ENCODE data around the gene DUSP8.

The DUSP8 gene

DNA sequence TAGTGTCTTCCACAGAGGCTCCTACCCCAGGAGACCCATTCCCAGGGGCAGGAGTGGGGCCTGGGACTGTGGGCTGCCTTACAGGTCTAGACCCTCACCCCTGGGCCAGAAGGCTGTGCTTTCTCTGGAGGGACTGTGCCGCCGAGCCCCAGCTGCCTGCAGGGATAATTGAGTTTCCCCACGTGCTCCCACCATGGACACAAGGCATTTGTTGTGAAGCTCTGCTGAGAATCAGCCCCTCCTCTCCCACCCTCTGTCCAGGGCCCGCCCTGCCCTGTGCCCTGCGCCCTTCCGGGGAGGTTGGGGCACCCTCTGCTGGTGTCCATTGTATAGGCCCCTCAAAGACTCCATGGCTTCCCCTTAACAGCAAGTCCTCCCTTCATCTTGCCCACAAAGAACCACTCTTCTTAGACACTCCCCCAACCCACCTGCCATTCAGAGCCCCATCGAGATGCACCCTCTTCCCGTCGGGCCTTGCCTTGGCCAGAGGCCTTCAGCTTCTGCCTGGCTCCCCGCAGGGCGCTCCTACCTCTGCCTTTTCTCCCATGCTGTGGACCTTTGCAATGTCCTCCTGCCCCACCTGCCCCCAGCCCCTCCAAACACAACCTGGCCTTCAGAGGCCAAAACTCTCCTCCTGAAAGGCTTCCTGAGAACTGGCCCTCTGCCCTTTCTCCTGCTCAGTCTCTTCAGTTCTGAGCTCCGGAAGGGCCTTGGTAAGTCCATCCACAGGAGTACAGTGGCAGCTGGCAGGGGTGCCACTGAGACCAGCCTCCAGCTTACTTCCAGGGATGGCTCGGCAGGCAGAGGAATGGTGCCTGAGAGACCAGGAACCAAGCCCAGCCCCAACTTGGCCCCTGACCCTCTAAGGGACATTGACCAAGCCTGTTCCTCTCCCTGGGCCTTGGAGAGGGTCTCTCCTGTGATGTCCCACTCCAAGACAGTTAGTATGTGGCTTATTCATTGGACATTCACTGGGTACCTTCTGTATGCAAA lies 22.4 kb downstream of the DUSP8 start:
- peak; percentile 63 for DNase-seq

DNA sequence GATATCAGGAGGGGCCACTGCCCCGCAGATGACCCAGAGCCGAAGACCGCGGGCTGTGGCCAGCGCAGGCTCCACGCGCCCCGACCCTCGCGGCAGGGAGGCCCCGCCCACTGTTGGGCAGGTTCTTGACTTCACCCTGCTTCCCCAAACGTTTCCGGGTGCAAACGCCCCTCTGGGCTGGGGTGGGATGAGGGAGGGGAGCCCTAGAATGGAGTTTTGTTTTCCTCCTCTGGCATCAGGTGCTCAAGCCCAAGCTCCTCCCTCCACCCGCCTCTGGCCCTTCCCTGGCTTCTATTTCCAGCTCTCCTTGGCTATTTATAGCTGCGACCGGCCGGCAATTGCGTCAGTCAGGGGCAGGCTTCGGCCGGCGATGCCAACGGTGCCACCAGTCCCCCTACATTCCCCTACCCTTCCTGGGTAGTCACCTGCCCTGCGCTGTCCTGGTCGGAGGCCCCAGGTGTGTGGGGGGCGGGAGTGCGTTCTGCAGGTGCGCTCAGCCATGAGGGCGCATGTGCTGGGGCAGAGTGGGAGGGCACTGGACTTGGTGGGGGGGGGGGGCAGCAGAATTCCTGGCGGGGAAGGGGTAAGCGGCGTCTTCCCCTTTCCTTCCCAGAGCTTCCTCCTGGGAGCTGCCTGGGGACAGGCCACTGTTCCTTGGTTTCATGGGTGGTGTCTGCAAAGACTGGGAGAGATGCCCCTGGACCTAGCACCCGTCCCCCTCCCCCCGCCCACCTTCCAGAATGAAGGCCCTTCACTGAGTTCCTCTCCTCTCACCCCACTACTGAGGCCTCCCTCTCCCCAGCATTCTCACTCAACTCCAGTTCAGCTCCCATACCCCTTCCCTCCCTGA lies 23.6 kb downstream of the DUSP8 start:
- DNase-seq: peak; percentile 32

DNA sequence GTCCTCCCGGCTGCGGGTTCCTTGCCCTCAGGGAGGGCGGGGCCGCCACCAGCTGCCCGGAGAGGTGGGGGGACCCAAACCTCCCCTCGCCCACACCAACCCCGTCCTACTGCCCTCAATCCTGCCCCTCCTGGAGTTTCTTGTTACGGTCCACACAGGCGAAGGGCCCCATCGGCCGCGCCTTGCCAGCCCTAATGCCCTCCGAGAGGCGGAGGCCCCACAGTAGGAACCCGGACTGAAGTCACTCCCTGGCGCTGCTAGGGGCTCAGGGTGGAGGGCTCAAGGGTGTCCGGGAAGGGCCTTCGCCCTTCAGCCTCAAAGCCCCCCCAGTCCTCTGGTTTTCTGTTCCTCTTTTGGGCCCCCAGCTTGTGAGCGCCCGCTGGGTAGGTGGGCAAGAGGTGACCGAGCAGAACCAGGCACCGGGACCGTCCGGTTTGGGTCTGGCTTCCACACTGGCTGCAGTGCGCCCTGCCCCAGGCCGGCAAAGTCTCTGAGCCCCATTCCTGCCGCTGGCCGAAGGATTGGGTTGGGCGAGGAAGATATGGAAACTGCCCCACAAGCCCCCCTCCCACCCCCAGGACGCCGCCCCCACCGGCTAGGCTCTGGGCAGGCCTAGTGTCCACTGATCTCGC lies 24.5 kb downstream of the DUSP8 start:
- DNase-seq: no peak

DNA sequence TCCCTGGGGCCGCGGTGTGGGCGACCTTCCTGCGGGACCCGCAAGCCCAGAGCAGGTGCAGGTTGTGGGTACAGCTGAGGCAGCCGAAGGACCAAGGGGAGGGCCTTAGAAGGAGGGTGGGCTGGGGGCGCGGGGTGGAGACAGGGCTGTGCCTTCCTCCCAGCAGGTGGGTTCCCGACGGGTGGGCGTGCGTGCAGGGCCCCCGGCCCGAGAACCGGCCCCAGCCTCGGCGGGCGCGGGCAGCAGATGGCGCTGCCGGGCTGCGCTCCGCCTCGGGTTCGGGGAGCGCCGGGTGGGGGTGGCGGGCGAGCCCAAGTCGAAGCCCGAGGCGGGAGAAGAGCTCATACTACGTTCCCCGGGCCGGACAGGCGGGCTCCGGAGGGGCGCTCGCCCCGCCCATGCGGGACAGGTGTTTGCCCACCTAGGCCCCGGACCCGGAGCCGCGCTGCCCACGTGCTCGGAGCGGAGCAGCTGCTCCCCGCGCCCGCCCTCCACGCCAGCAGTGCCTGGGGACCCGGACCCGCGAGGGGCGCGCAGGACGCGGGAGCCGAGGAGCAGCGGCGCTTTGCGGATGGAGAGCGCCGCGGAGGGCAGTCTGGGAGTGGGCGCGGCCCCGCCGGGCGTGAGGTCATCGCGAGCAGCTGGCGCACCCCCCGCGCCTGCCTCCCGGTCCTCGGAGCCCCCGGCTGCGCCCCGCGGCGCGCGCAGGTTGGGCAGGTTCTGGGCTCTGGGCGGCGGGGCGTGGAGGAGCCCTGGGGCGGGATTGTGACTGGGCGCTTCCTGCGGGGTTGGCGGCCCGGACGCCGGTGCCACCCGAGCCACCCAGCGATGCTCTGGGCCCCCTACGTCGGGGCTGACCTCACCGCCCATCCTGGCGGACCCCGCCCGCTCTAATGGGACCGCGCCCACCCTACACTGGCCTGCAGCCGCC lies 25.3 kb downstream of the DUSP8 start:
- DNase-seq: peak; percentile 42

DNA sequence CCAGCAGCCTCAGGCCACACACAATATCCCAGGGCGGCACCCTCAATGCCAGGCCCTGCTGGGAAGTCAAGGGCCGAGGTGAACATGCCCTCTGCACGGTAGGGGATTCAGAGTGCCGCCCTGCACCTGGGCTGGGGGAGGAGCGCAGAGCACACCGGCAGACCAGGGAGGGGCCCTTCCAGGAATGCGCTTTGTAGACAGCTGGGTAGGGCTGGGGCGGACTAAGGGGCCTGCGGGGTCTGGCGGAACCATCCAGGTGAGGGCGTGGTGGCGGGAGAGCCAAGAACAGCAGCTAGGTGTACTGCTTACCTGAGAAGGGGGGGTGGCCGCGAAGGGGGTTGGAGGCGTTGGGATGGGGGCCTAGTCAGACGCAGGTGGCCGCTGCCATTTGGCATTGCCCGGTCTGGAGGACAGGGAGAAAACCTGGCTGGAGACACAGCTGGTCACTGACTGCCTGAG lies 26.0 kb downstream of the DUSP8 start:
- no peak for DNase-seq

DNA sequence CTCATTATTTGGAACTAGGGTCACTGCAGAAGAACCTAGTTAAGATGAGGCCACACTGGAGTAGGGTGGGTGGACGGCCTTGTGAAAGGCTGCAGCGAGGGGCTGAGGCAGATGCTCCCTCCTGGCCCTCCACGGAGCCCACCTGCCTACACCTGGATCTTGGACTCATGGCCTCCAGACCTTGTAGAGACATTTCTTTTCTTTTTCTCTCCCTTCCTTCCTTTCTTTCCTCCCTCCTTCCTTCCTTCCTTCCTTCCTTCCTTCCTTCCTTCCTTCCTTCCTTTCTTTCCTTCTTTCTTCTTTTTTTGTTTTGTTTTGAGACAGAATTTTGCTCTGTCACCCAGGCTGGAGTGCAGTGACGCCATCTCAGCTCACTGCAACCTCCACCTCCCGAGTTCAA lies 26.6 kb downstream of the DUSP8 start:
- DNase-seq: no peak

DNA sequence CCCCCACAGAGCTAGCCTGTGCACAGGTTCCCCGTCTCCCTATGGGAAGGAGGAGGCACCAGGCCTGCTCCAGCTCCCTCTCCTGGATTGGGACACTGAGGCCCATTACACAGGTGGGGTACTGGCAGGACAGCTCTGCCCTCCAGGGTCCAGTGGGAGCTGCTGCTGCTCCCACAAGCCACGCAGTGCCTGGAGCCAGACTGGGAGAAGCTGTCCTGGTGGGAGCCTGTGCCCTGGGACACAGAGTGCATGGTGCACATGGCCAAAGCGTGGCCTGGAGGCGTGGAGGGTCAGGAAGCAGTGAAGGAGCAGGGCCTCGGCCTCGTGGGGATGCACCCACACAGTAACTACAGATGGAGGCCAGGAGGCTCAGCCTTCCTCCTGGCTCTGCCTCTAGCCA lies 27.5 kb downstream of the DUSP8 start:
- DNase-seq: no peak

DNA sequence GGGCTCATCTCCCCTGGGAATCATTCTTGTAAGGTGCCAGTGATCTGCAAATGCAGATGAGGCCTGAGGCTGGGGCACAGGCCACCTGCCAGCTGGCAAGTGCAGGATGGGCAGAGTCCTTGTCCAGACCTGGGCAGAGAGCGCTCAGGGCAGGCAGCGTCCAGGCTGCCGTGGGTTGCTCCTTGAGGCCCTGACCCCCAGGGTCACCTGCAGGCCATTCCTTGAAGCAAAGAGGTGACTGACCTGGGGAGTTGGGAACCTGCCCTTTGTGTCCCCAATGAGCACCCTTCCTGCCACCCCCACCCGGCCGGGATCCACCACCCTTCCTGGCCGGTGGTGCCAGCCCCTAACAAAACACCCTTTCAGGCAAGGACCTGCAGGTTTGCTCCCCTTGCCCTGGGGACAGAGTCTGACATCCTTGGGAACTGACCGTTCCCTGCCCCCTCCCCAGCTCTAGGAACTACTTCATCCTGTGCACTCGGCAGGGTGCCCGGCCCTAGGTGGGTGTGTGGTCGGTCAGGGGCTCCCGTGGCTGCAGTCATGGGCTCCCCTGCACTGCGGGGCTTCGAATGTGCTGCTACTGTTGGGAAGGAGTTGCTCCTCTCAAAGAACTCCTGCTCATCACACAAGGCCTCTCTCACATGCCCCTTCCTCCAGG lies 28.3 kb downstream of the DUSP8 start:
- DNase-seq: no peak

DNA sequence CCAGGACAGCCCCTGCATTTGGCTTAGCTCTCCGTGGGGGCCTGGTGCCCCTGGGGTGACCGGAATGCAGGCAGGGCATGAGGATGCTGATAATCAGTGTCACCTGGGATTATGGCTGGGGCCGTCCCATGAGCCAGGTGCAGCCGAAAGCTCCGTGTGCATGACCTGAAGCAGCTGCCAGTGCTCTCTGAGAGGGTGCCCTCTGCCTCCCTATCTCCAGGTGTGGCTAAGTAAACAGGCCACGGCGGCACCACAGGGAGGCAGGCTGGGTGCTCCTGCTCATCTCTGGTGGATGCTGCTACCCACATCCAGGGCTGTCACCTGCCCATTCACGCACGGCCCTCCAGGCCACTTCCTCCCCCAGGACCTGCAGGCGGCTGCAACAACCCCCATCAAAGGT lies 29.8 kb downstream of the DUSP8 start:
- DNase-seq: no peak

DNA sequence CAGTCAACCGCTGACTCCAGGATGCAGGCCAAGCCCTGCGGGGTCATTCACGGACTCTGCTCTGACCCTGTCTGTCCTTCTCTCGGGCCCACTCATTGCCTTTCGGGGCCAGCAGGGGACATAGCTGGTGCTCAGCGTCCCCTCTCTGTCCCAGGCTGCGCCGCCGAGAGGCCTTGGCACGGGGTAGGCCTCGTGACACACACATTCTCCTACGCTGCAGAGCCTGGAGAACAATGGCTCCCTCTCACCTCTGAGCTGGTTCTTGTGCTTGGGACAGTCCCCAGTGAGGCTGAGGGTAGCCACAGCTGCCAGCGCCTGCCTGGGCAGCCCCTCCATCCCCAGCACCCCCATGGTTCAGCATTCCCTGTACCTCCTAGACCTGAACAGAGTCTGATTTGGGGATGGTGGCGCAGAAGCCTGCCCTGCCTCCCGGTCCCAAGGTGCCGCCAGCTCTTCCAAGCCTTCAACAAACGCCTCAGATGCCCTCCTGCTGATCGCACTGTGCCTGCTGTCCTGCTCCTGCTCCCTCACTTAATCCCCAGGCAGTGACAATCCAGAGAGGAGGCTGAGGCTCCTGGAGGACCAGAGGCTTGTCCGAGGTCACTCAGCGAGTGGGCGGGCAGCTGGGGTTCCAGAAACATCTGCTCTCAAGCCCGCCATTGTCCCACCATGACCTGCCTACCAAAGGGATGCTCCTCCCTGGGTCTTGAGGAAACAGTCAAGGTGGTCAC lies 30.4 kb downstream of the DUSP8 start:
- peak; percentile 84 for DNase-seq

DNA sequence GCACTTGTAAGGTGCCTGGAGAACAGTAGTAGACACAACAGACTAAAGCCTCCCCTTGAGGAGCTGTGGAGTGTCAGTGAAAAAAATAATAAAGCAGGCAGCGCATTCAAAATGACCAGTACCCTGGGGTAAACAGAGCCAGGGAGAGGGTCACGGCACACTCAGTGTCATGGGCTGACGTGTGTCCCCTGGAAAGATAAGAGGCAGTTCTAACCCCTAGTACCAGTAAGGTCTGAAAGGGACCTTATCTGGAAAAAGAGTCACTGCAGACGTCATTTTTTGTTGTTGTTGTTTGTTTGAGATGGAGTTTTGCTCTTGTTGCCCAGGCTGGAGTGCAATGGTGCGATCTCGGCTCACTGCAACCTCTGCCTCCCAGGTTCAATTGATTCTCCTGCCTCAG lies 32.0 kb downstream of the DUSP8 start:
- no peak for DNase-seq

DNA sequence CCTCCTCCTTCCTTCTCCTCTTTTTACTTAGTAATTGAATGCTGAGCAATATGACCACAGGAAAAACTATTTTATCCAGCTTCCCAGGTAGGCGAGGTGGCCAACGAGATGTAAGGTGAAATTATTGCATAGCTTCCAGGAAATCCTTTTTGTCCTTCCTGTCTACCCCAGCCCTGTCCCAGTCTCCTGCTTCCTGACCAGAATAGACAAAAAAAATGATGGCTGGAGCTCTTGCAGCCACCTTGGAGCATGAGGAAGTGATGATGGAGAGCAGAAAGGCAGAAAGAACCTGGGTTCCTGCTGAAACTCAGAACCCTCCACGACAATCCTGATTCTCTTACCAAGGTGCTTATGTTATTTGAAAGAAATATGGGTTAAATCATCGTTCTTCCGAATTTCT lies 33.9 kb downstream of the DUSP8 start:
- no peak for DNase-seq

DNA sequence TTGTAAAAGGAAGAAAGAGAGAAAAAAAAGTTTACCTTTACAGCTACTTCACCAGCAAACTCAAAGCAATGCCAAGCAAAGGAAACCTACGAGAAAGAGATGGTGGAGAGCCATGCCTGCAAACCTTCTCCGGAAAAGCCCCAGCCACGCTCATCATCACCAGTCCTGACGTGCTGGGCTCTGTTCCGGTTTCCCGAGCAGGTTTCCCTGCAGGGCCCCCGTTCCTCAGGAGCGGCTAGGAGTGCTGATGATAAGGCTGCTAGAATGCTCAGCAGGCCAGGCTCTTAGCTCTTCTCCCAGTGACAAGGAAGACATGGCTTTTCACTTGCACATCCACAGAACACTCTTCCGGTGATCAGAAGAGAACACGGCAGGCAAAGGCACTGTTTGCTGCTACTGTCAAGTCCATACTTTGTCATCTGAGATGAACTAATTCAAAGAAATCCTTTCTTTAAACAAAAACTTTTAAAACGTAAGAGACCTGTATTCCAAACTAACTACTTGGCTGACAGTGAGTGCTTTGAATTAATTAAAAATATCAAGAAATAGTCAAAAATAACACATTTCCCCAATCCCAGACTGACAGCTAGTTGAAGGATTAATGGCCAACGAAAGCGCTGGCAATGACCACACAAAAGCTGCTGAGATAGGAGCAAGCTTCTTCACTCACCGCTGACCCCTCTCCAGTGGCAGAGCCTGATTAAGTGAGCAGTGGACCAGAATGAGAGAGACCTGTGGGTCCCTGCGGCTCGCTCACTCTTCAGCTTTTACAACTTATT lies 35.8 kb downstream of the DUSP8 start:
- no peak for DNase-seq

DNA sequence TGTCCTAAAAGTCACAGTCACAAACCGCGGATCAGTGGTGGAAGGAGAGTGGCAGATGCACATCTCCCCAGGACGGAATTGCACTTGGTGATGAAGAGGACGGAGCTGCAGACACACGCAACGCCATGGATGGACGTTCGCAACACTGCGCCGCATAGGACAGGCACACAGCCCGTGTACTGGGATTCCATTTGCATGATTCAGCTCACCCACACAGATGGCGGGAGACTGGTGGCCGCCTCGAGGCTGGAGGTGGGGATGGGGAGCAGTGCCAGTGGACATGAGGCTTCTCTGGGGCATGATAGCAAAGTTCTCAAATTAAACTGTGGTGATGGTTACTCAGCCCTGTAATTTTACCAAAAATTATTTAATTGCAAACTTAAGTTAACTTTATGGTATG lies 37.4 kb downstream of the DUSP8 start:
- no peak for DNase-seq

DNA sequence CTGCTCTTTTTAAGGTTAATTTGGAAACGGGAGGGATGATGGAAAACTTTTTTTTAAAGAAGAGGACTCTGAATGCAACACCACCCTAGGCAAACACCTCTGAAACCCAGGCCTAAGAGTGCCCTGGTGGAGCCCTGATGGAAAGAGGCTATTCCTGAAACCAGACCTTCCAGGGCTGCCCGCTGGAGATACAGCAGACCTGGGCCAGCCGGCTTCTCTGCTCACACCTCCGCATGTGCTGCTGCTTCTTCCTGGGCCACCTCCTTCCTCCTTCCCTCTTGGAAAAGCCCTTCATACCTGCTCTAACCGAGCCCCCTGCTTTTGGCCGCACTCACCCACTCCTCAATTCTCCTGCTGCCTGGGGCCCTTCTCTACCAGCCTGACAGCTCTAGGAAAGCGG lies 37.9 kb downstream of the DUSP8 start:
- DNase-seq: no peak

DNA sequence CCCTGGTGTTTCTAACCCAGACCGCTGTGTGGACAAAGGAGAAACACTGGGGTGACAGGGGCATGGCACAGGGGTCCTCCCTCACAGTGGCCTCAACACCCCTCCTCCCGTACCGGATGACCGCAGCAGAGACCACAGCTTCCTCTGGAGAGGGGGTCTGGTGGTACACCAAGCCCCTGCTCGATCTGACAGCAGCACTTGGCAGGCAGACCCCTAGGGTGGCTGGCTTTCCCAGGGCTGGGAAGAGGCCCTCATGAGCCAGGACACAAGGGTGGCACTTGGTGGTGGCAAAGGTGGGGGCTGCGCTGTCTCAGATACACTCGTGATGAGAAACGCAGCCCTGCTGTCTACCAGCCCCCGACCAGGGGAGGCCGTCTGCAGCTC lies 38.7 kb downstream of the DUSP8 start:
- no peak for DNase-seq

DNA sequence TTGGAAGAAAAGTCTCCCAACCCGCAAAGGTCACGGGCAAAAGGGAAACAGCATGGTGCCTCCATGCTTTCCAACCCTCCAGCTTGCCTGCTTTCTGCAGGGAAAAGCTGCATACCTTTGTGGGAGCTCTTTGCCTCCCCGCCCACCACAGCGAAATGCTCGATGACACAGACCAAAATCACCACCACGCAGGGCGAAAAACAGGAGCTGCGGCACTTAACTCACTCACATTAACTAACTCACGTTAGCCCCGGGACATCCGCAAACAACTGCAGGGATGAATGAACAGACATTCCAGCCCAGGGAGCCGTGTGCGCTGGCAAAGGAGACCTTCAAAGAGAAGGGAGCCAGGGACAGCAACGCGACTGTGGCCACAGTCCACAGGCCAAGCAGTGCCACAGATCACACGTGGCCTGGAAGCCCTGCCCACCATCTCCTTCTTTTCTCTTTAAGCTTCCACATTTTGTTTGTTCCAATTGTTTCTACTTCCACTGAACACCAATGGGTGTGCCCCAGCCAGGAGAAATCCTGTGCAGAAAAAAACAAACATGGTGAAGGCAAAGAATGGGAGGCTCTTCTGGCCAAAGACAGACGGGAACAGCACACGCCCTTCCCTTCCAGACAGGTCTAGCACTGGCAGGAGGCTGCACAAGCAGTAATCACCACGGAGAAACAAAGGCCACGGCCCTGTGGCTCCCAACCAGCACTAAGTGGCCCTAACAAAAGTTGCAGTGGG lies 39.3 kb downstream of the DUSP8 start:
- no peak for DNase-seq

DNA sequence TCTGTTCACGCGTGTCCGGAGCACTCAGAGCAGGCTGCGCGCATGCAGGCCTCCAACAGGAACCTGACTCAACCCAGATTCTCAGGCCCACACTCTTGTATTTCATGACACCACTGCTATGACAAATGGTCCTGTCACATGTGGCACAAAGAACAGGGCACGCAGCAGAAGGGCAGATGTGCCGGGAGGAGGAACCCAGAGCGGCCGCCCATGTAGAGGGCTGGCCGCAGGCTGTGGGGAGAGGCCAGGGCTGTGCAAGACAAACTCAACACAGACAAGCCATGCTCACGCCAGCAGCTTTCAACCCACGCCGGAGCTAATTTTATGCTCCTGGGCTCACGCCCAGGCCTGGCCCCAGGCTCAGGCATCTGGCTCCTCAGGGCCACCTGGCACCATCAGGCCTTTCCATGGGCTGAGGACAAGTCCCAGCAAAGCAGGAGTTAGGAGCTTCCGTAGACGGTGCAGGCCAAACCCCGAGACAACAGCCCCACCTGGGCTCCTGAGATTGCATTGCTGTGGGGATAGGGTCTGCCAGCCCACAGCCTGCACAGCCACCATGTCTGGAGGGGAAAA lies 40.0 kb downstream of the DUSP8 start:
- peak; percentile 46 for DNase-seq

DNA sequence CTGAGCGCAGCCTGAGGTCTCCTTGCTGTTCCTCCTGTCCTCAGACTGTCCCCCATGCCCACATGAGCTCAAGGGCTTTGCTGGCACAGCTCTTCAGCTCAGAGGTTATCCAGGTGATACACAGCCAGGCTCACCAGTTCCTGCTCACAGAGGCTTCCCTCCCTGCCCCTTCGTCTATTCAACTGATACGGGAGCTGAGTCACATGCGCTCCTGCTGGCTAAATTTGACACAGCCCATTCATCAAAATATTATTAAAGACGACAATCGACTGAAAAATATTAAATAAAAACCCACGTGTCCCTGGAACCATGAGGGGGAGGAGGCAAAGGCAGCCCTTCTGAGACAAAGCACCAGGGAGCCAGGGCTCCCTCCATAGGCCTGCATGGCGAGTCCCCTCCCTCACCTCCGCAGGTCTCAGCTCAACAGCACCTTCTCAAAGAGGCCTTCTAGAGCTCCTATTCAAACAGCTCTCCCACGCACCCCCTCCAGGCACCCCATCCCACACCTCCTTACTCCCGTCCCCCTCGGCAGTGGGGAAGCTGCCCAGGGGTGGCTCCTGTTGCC lies 40.5 kb downstream of the DUSP8 start:
- DNase-seq: no peak

All from midbrain (tissue), 1 donor.